HEK293 (cell line): ENCODE data around the gene MTHFD1L.

Experiments used
- MEIS1 ChIP-seq: sonication (generic); formaldehyde crosslinking; IDR thresholded peaks from 2 replicates; pipeline ENCODE4 v1.8.1; 2022; ENCODE audit warnings: missing genetic modification reagents, mild to moderate bottlenecking, borderline replicate concordance
- TCF7L2 ChIP-seq: IDR thresholded peaks from 2 replicates; pipeline ENCODE4 v1.6.1; 2011; ENCODE audit warnings: low read depth, mild to moderate bottlenecking, inconsistent platforms, low read length, moderate library complexity, borderline replicate concordance
- YY2 ChIP-seq: fragments of 450-650 bp; formaldehyde crosslinking; IDR thresholded peaks from 2 replicates; pipeline ENCODE4 v1.5.1; 2016; ENCODE audit warnings: missing biosample characterization, missing genetic modification characterization
- ZBTB17 ChIP-seq: fragments of 450-650 bp; formaldehyde crosslinking; IDR thresholded peaks from 2 replicates; pipeline ENCODE4 v1.5.1; 2016; ENCODE audit warnings: missing biosample characterization, missing genetic modification characterization
- ZFP69B ChIP-seq: fragments of 450-650 bp; formaldehyde crosslinking; IDR thresholded peaks from 2 replicates; pipeline ENCODE4 v1.5.1; 2016; ENCODE audit warnings: missing biosample characterization, missing genetic modification characterization
- ZNF10 ChIP-seq: fragments of 450-650 bp; formaldehyde crosslinking; IDR thresholded peaks from 2 replicates; pipeline ENCODE4 v1.5.1; 2017; ENCODE audit warnings: missing biosample characterization, missing genetic modification characterization
- ZNF777 ChIP-seq: fragments of 450-650 bp; formaldehyde crosslinking; IDR thresholded peaks from 2 replicates; pipeline ENCODE4 v1.5.1; 2017; ENCODE audit warnings: missing biosample characterization, missing genetic modification characterization, borderline replicate concordance
- TF ChIP-seq, protein P1 (sequence below): fragments of 450-650 bp; formaldehyde crosslinking; IDR thresholded peaks from 2 replicates; pipeline ENCODE4 v1.5.1; 2016; ENCODE audit warnings: missing biosample characterization, missing genetic modification characterization
- TF ChIP-seq, protein P2 (sequence below): fragments of 450-650 bp; formaldehyde crosslinking; IDR thresholded peaks from 2 replicates; pipeline ENCODE4 v1.5.1; 2016; ENCODE audit warnings: missing biosample characterization, missing genetic modification characterization

DNA sequence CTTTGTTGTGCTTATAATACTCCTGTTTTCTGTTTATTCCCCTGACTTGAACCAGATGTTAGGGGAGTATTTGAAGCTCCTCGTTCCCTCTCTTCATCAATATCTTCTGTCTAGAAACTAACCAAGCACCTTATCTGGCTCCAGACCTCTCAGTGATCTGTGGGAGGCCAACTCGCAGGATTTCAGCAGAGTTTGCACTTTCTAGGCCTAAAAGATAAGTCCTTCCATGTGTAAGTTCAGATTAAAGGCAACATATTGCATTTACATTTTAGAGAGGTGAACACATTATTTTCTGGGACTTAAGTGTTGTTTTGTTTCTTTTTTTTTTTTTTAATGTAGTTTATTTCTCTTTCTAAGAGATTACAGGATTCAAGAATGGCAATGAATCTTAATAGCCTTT is 234.8 kb downstream of the MTHFD1L start:
- TF ChIP-seq, protein P1, sequence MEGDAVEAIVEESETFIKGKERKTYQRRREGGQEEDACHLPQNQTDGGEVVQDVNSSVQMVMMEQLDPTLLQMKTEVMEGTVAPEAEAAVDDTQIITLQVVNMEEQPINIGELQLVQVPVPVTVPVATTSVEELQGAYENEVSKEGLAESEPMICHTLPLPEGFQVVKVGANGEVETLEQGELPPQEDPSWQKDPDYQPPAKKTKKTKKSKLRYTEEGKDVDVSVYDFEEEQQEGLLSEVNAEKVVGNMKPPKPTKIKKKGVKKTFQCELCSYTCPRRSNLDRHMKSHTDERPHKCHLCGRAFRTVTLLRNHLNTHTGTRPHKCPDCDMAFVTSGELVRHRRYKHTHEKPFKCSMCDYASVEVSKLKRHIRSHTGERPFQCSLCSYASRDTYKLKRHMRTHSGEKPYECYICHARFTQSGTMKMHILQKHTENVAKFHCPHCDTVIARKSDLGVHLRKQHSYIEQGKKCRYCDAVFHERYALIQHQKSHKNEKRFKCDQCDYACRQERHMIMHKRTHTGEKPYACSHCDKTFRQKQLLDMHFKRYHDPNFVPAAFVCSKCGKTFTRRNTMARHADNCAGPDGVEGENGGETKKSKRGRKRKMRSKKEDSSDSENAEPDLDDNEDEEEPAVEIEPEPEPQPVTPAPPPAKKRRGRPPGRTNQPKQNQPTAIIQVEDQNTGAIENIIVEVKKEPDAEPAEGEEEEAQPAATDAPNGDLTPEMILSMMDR (tag by site-specific recombination) = no peak
- no peak for TF ChIP-seq MEIS1
- no peak for TF ChIP-seq ZNF777 (tag by site-specific recombination)
- TF ChIP-seq ZFP69B (tag by site-specific recombination) = no peak
- no peak for TF ChIP-seq TCF7L2
- no peak for TF ChIP-seq ZBTB17 (tag by site-specific recombination)
- TF ChIP-seq YY2 (tag by site-specific recombination) = no peak
- TF ChIP-seq, protein P2, sequence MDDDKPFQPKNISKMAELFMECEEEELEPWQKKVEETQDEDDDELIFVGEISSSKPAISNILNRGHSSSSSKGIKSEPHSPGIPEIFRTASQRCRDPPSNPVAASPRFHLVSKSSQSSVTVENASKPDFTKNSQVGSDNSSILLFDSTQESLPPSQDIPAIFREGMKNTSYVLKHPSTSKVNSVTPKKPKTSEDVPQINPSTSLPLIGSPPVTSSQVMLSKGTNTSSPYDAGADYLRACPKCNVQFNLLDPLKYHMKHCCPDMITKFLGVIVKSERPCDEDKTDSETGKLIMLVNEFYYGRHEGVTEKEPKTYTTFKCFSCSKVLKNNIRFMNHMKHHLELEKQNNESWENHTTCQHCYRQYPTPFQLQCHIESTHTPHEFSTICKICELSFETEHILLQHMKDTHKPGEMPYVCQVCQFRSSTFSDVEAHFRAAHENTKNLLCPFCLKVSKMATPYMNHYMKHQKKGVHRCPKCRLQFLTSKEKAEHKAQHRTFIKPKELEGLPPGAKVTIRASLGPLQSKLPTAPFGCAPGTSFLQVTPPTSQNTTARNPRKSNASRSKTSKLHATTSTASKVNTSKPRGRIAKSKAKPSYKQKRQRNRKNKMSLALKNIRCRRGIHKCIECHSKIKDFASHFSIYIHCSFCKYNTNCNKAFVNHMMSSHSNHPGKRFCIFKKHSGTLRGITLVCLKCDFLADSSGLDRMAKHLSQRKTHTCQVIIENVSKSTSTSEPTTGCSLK (tag by site-specific recombination) = no peak
- no peak for TF ChIP-seq ZNF10 (tag by site-specific recombination)
